Measurements from ENCODE around the gene ATP5IF1. TPM values are rescaled to one million over a fixed set of nuclear protein-coding genes. Genes with fewer than 3 reads are reported as not detected.

ATP5IF1 gene
- total and polyA plus RNA-seq, 2 of the 13 experiments (the other 11 are each of a cell fraction or from before 2014, with no cell fraction given) = 97.7 to 131 TPM

GRCh38 chr1:28232558-28233263 lies 3.2 kb upstream of the ATP5IF1 start, which contains the start of gene DNAJC8 (continued):
- TF ChIP-seq UBTF (CRISPR knock-in tag; IDR thresholded peaks at IDR 0.05) (peak; percentile 58; the same call in 1 of the 2 replicates), TARDBP (CRISPR knock-in tag; IDR thresholded peaks at IDR 0.05) (peak; percentile 34; the same call in 1 of the 2 replicates), ZNF281 (CRISPR knock-in tag; IDR thresholded peaks at IDR 0.05; ENCODE audit: borderline replicate concordance) (0 out of 2 replicates have a peak, but pooled peaks have one; percentile 18), HBP1 (CRISPR knock-in tag; IDR thresholded peaks at IDR 0.05; ENCODE audit: low read depth) (0 out of 2 replicates have a peak, but pooled peaks have one; percentile 57), MBD4 (IDR thresholded peaks at IDR 0.05; ENCODE audit: borderline replicate concordance, low read length) (no peak), ZNF513 (CRISPR knock-in tag; conservative IDR thresholded peaks at IDR 0.05) (no peak), NBN (conservative IDR thresholded peaks at IDR 0.05) (no peak), U2AF2 (IDR thresholded peaks at IDR 0.05; ENCODE audit: low read depth, low read length) (no peak), ARNTL (CRISPR knock-in tag; IDR thresholded peaks at IDR 0.05) (peak; percentile 73), ZNF362 (CRISPR knock-in tag; IDR thresholded peaks at IDR 0.05; ENCODE audit: borderline replicate concordance) (no peak), ZNF773 (CRISPR knock-in tag; IDR thresholded peaks at IDR 0.05; ENCODE audit: borderline replicate concordance) (peak; percentile 14; the same call in 1 of the 2 replicates), DNMT3B (CRISPR knock-in tag; conservative IDR thresholded peaks at IDR 0.05) (no peak), ZBTB10 (CRISPR knock-in tag; IDR thresholded peaks at IDR 0.05; ENCODE audit: borderline replicate concordance) (no peak), MAFF (IDR thresholded peaks at IDR 0.05; ENCODE audit: low read depth, low read length) (no peak), TCF7L2 (IDR thresholded peaks at IDR 0.05; ENCODE audit: low read depth, low read length) (no peak), KAT7 (CRISPR knock-in tag; IDR thresholded peaks at IDR 0.05; ENCODE audit: borderline replicate concordance) (0 out of 2 replicates have a peak, but pooled peaks have one; percentile 9)

Measured in HepG2 (cell line).